ENCODE data around the gene FIZ1.

Gene FIZ1, protein sequence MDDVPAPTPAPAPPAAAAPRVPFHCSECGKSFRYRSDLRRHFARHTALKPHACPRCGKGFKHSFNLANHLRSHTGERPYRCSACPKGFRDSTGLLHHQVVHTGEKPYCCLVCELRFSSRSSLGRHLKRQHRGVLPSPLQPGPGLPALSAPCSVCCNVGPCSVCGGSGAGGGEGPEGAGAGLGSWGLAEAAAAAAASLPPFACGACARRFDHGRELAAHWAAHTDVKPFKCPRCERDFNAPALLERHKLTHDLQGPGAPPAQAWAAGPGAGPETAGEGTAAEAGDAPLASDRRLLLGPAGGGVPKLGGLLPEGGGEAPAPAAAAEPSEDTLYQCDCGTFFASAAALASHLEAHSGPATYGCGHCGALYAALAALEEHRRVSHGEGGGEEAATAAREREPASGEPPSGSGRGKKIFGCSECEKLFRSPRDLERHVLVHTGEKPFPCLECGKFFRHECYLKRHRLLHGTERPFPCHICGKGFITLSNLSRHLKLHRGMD

DNA sequence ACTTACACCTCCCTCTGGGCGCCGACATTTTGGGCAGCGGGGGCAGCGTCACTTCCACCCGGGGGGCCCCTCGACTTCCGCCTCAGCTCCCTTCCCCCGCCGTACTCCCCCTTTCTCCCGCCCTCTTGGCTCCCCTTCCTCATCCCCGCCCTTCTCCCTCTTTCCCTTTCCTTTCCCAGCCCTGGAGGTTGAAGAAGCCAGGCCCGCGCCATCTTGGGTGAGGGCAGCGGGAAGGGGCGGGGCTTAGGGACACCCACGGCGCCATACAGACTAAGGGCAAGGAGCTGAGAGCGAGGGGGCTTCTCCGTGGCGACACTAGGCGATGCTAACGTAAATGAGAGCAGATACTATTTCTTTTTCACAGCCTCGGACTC lies at the start of gene FIZ1:
TSS of gene FIZ1 (minus strand) at position 50 of the 374 bp plus-strand sequence. CDS start 1,652 bp downstream, outside the sequence.
- Histone ChIP-seq H3K4me3 (ENCODE audit: low read depth, low read length) (peak within 1 kb of the TSS; percentile 91), H3K27ac (ENCODE audit: low read depth, low read length) (peak within 1 kb of the TSS; percentile 98), H3K9me3 (ENCODE audit: control insufficient read depth, insufficient read depth, low read depth, low read length) (no peaks in the 10 kb centered on the region), H3K9ac (ENCODE audit: low read length) (peak within 1 kb of the TSS; percentile 100), H3K27me3 (ENCODE audit: control insufficient read depth, insufficient read depth, low read length) (no peaks in the 10 kb centered on the region), H3K36me3 (ENCODE audit: control insufficient read depth, insufficient read depth, low read length) (peaks cover 20% of the 10 kb centered on the region), H3K4me1 (ENCODE audit: control insufficient read depth, insufficient read depth, low read length) (peaks cover 15% of the 10 kb centered on the region)

DNA sequence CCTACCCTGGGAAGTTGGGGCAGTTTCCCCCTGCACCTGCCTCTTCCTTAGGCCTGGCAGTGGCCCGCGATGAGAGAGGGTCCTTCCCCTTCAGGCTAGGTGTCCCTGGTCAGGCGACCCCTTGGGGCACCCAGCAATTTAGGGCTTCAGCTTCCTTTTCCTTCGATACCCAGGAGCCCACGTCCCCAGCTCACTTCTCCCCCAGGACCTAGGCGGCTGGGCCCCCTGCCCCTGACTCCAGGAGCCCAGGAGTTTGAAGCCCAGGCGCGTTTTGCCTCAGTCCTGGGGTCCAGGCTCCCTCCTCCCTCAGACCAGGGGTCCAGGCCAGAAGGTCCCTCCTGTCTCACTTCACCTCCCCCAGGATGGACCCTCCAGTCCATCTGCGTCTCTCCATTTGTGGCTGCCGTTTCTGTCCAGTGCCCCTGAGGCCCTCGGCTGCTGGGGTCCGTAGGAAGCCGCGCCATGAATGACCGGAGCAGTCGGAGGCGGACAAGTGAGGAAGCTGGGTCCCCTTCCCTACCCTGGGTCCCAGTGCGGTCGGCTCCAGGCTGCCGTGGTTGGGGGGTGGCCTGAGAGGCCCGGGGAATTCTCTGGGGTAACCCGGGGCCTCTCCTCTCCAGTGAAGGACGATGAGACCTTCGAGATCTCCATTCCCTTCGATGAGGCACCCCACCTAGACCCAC lies 49.4 kb upstream of the FIZ1 start:
- peaks cover 14% of the 10 kb centered on the region for H3K4me1 ChIP-seq (ENCODE audit: control insufficient read depth, insufficient read depth, low read length)
- peaks cover 16% of the 10 kb centered on the region for H3K36me3 ChIP-seq (ENCODE audit: control insufficient read depth, insufficient read depth, low read length)
- H3K27me3 ChIP-seq (ENCODE audit: control insufficient read depth, insufficient read depth, low read length): no peaks in the 10 kb centered on the region
- H3K9me3 ChIP-seq (ENCODE audit: control insufficient read depth, insufficient read depth, low read depth, low read length): no peaks in the 10 kb centered on the region
- peak overlapping the region; percentile 85; the same call in 1 of the 2 replicates for H3K27ac ChIP-seq (ENCODE audit: low read depth, low read length)
- peak overlapping the region; percentile 89 for H3K4me3 ChIP-seq (ENCODE audit: low read depth, low read length)
- peak overlapping the region; percentile 93 for H3K9ac ChIP-seq (ENCODE audit: low read length)

DNA sequence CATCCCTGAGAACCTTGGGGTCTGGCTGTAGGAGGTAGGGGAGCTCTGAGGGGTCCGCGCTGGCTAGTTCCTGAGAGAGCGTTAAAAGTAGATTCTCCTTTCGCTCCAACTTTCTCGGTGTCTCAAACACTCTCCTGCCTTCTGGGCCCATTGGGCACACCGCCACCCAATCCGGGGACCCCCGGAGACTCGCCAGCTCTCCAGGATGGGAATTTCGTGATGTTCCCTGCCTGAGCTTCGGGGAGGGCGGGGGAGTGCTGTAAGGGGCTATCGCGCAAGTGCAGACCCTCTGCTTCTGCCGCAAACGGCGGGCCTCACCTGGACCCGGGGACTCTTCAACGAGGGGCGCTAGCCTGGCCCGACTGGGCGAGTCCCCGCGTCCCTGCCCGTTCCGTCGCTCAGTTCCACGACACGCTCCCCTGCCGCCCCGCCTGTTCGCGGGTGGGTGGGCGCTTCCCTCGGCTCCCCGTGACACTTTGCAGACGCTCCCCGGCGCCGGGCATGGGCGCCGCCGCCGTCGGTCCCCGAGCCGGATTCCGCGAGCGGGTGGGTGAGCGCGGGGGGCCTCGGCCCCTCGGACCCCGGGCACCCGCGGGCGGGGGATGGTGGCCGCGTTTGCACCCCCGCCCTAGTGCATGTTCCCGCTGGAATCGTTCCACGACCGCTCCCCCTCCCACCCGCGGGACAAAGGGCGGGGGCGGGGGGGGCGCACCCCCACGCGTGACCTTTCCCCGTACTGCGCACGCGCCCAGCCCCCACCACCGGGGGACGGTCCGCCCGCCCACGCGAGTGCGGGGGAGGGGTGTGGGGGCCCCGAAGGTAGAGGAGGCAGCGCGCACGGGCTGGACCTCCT lies 48.6 kb upstream of the FIZ1 start, which contains the start of gene CCDC106:
TSS of gene CCDC106 (plus strand) at position 481 of the 853 bp plus-strand sequence. CDS start 835 bp downstream, outside the sequence.
- H3K4me1 ChIP-seq (ENCODE audit: control insufficient read depth, insufficient read depth, low read length): peaks cover 17% of the 10 kb centered on the region
- no peaks in the 10 kb centered on the region for H3K27me3 ChIP-seq (ENCODE audit: control insufficient read depth, insufficient read depth, low read length)
- peak within 1 kb of the TSS; percentile 85 for H3K27ac ChIP-seq (ENCODE audit: low read depth, low read length)
- peak within 1 kb of the TSS; percentile 89 for H3K4me3 ChIP-seq (ENCODE audit: low read depth, low read length)
- H3K36me3 ChIP-seq (ENCODE audit: control insufficient read depth, insufficient read depth, low read length): peaks cover 16% of the 10 kb centered on the region
- H3K9me3 ChIP-seq (ENCODE audit: control insufficient read depth, insufficient read depth, low read depth, low read length): no peaks in the 10 kb centered on the region
- peak within 1 kb of the TSS; percentile 93 for H3K9ac ChIP-seq (ENCODE audit: low read length)

GRCh38 chr19:55646889-55647731 lies 47.8 kb upstream of the FIZ1 start:
- Histone ChIP-seq H3K9me3 (ENCODE audit: control insufficient read depth, insufficient read depth, low read depth, low read length) (no peaks in the 10 kb centered on the region), H3K27ac (ENCODE audit: low read depth, low read length) (no peak overlapping the region), H3K4me3 (ENCODE audit: low read depth, low read length) (peak overlapping the region; percentile 89), H3K4me1 (ENCODE audit: control insufficient read depth, insufficient read depth, low read length) (peaks cover 16% of the 10 kb centered on the region), H3K36me3 (ENCODE audit: control insufficient read depth, insufficient read depth, low read length) (peaks cover 16% of the 10 kb centered on the region), H3K27me3 (ENCODE audit: control insufficient read depth, insufficient read depth, low read length) (no peaks in the 10 kb centered on the region), H3K9ac (ENCODE audit: low read length) (peak overlapping the region; percentile 93)

GRCh38 chr19:55645512-55645881 lies 46.2 kb upstream of the FIZ1 start:
- H3K9ac ChIP-seq (ENCODE audit: low read length): no peak overlapping the region
- no peak overlapping the region for H3K27ac ChIP-seq (ENCODE audit: low read depth, low read length)
- peaks cover 16% of the 10 kb centered on the region for H3K36me3 ChIP-seq (ENCODE audit: control insufficient read depth, insufficient read depth, low read length)
- no peak overlapping the region for H3K4me3 ChIP-seq (ENCODE audit: low read depth, low read length)
- peaks cover 15% of the 10 kb centered on the region for H3K4me1 ChIP-seq (ENCODE audit: control insufficient read depth, insufficient read depth, low read length)
- H3K9me3 ChIP-seq (ENCODE audit: control insufficient read depth, insufficient read depth, low read depth, low read length): no peaks in the 10 kb centered on the region
- H3K27me3 ChIP-seq (ENCODE audit: control insufficient read depth, insufficient read depth, low read length): no peaks in the 10 kb centered on the region

DNA sequence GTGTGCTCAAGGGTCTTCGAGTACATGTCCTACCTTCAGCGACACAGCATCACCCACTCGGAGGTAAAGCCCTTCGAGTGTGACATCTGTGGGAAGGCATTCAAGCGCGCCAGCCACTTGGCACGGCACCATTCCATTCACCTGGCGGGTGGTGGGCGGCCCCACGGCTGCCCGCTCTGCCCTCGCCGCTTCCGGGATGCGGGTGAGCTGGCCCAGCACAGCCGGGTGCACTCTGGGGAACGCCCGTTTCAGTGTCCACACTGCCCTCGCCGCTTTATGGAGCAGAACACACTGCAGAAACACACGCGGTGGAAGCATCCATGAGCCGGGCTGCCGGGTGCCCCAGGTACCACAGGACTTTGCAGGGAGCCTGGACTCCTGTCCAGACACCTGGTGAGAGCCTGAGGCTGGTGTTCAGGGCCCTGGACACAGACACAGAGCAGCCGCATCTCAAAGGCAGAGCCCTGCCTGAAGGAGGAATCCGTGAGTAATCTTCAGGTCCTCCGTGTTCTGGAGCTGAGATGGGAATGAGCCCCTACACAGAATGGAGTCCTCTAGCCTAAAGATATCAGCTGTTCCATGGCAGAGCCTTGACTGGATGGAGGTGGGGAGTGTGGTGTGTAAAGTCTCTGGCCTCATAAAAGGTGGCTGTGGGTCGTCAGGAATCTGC lies 45.7 kb upstream of the FIZ1 start:
- Histone ChIP-seq H3K27ac (ENCODE audit: low read depth, low read length) (no peak overlapping the region), H3K4me3 (ENCODE audit: low read depth, low read length) (peak overlapping the region; percentile 91), H3K36me3 (ENCODE audit: control insufficient read depth, insufficient read depth, low read length) (peaks cover 16% of the 10 kb centered on the region), H3K9ac (ENCODE audit: low read length) (peak overlapping the region; percentile 92), H3K27me3 (ENCODE audit: control insufficient read depth, insufficient read depth, low read length) (no peaks in the 10 kb centered on the region), H3K4me1 (ENCODE audit: control insufficient read depth, insufficient read depth, low read length) (peaks cover 18% of the 10 kb centered on the region), H3K9me3 (ENCODE audit: control insufficient read depth, insufficient read depth, low read depth, low read length) (no peaks in the 10 kb centered on the region)

- Histone ChIP-seq H3K9ac (ENCODE audit: low read length) (peak overlapping the region; percentile 92), H3K27me3 (ENCODE audit: control insufficient read depth, insufficient read depth, low read length) (no peaks in the 10 kb centered on the region), H3K4me3 (ENCODE audit: low read depth, low read length) (peak overlapping the region; percentile 91), H3K9me3 (ENCODE audit: control insufficient read depth, insufficient read depth, low read depth, low read length) (no peaks in the 10 kb centered on the region), H3K36me3 (ENCODE audit: control insufficient read depth, insufficient read depth, low read length) (peaks cover 16% of the 10 kb centered on the region), H3K27ac (ENCODE audit: low read depth, low read length) (peak overlapping the region; percentile 63; the same call in 1 of the 2 replicates), H3K4me1 (ENCODE audit: control insufficient read depth, insufficient read depth, low read length) (peaks cover 18% of the 10 kb centered on the region)
These were observed 45.0 kb upstream of the FIZ1 start for GRCh38 chr19:55644191-55644833.

GRCh38 chr19:55643887-55644176 lies 44.5 kb upstream of the FIZ1 start:
- Histone ChIP-seq H3K4me1 (ENCODE audit: control insufficient read depth, insufficient read depth, low read length) (peaks cover 18% of the 10 kb centered on the region), H3K9ac (ENCODE audit: low read length) (peak overlapping the region; percentile 92), H3K27me3 (ENCODE audit: control insufficient read depth, insufficient read depth, low read length) (no peaks in the 10 kb centered on the region), H3K9me3 (ENCODE audit: control insufficient read depth, insufficient read depth, low read depth, low read length) (no peaks in the 10 kb centered on the region), H3K4me3 (ENCODE audit: low read depth, low read length) (peak overlapping the region; percentile 91), H3K36me3 (ENCODE audit: control insufficient read depth, insufficient read depth, low read length) (peaks cover 16% of the 10 kb centered on the region), H3K27ac (ENCODE audit: low read depth, low read length) (peak overlapping the region; percentile 63)

GRCh38 chr19:55643003-55643886 lies 43.9 kb upstream of the FIZ1 start, which contains the start of gene ZNF581:
ZNF581 (plus strand) TSS chr19:55643649; CDS start chr19:55644572, 923 bp downstream.
- Histone ChIP-seq H3K27ac (ENCODE audit: low read depth, low read length) (peak within 1 kb of the TSS; percentile 63), H3K9ac (ENCODE audit: low read length) (peak within 1 kb of the TSS; percentile 92), H3K27me3 (ENCODE audit: control insufficient read depth, insufficient read depth, low read length) (no peaks in the 10 kb centered on the region), H3K4me1 (ENCODE audit: control insufficient read depth, insufficient read depth, low read length) (peaks cover 14% of the 10 kb centered on the region), H3K4me3 (ENCODE audit: low read depth, low read length) (peak within 1 kb of the TSS; percentile 91), H3K36me3 (ENCODE audit: control insufficient read depth, insufficient read depth, low read length) (peaks cover 16% of the 10 kb centered on the region), H3K9me3 (ENCODE audit: control insufficient read depth, insufficient read depth, low read depth, low read length) (no peaks in the 10 kb centered on the region)
